ENCODE measurements around the gene RNASE13. TPM values are rescaled to one million over a fixed set of nuclear protein-coding genes. Genes with fewer than 3 reads are reported as not detected.

The RNASE13 gene
- total and polyA plus RNA-seq, 2 of the 4 experiments (the other 2 are of a cell fraction), result not detected

- no peak overlapping the region for H3K18ac ChIP-seq (ENCODE audit: low read depth, low read length)
- intact Hi-C loops (cut with micrococcal nuclease) (loop anchor here (1.0 to 2.0 kb wide), 4 partner anchors 26 to 343 kb away; no protein-coding TSS in a partner anchor), dilution Hi-C loops (cut with HindIII; ENCODE audit: low sequenced_read_pairs, unreplicated experiment) (no loop called here), in situ Hi-C loops (cut with MboI; ENCODE audit: low sequenced_read_pairs) (no loop called here)
- H3K4me3 ChIP-seq (ENCODE audit: insufficient read depth, low read depth, low read length), result no peak overlapping the region
- TF ChIP-seq RAD21 (IDR thresholded peaks at IDR 0.05; ENCODE audit: low read length) (no peak), MAZ (IDR thresholded peaks at IDR 0.05; ENCODE audit: borderline replicate concordance, low read depth, low read length) (no peak), MAFK (IDR thresholded peaks at IDR 0.05; ENCODE audit: low read depth, low read length) (no peak), RCOR1 (IDR thresholded peaks at IDR 0.05; ENCODE audit: insufficient replicate concordance, low read length) (no peak), CEBPB (IDR thresholded peaks at IDR 0.05; ENCODE audit: low read depth, low read length) (no peak), ELK1 (IDR thresholded peaks at IDR 0.05; ENCODE audit: borderline replicate concordance, low read depth, low read length) (no peak)
- CTCF ChIA-PET, result interaction anchor here (0.7 to 3.7 kb wide), 10 partner anchors 9 to 349 kb away, joined by 3 to 37 read pairs (median 4); no protein-coding TSS in a partner anchor
- POLR2A ChIA-PET (ENCODE audit: unreplicated experiment), result no interaction called here
- H2BK5ac ChIP-seq (ENCODE audit: low read depth, low read length, poor library complexity, severe bottlenecking), result no peak overlapping the region
- no peak overlapping the region for H3K9ac ChIP-seq (ENCODE audit: low read depth, low read length)
- no peak overlapping the region for H2AK9ac ChIP-seq (replicated peaks; ENCODE audit: low read depth, low read length, poor library complexity)
- no peak overlapping the region for H3K4ac ChIP-seq (ENCODE audit: low read depth, low read length)
- H2BK15ac ChIP-seq (ENCODE audit: low read depth, low read length), result no peak overlapping the region
- no peak overlapping the region for H3K4me2 ChIP-seq (ENCODE audit: low read depth, low read length)
- H3K27ac ChIP-seq (ENCODE audit: insufficient read depth, low read length), result no peak overlapping the region
- DNase-seq (no peak), ATAC-seq (ENCODE audit: low read depth) (no peak)
- no peaks in the 10 kb centered on the region for H3K36me3 ChIP-seq (ENCODE audit: control insufficient read depth, insufficient read depth, low read length)
- no peaks in the 10 kb centered on the region for H3K79me1 ChIP-seq (ENCODE audit: low read depth in 1 of 2, low read length in 2 of 2)
- H3K27me3 ChIP-seq (ENCODE audit: control insufficient read depth, insufficient read depth, low read length), result peaks cover 33% of the 10 kb centered on the region
- no peak overlapping the region for H2AFZ ChIP-seq (replicated peaks; ENCODE audit: low read length, poor library complexity)
- H3K23ac ChIP-seq (ENCODE audit: low read depth, low read length), result no peak overlapping the region
- H3K9me3 ChIP-seq (ENCODE audit: control insufficient read depth, insufficient read depth, low read length), result no peaks in the 10 kb centered on the region
- 82% methylated on average over 2 of the region's 8 CpGs; no CpG with 5 or more reads in 1 of the 2 experiments for WGBS, 2 experiments (ENCODE audit: extremely low coverage in 2 of 2, insufficient read length in 1 of 2)
- no peaks in the 10 kb centered on the region for H4K20me1 ChIP-seq (ENCODE audit: insufficient read depth, low read length)
- no TSS peak for BruUV-seq (replicated peaks)
- no peak overlapping the region for H2BK120ac ChIP-seq (ENCODE audit: low read depth, low read length)
- no peak overlapping the region for H3K56ac ChIP-seq (ENCODE audit: extremely low read depth, insufficient read depth, low read length)
- H4K8ac ChIP-seq (ENCODE audit: low read depth in 2 of 2, low read length in 2 of 2), result no peak overlapping the region
- no peak overlapping the region for H4K91ac ChIP-seq (ENCODE audit: insufficient read depth, low read depth, low read length)
- peaks cover 2% of the 10 kb centered on the region; the same call in 1 of the 2 replicates for H3K4me1 ChIP-seq (ENCODE audit: control insufficient read depth, insufficient read depth, low read length)
- no peaks in the 10 kb centered on the region for H3K9me1 ChIP-seq (ENCODE audit: insufficient read depth, low read length)
- no peak overlapping the region for H3K14ac ChIP-seq (replicated peaks; ENCODE audit: low read depth, low read length)
- H2BK20ac ChIP-seq (ENCODE audit: low read depth, low read length), result no peak overlapping the region
- H2AK5ac ChIP-seq (ENCODE audit: low read depth, low read length), result no peak overlapping the region
- no peak overlapping the region for H4K5ac ChIP-seq (ENCODE audit: low read depth, low read length)
Observed at GRCh38 chr14:21040370-21040925, 5.8 kb upstream of the RNASE13 start.

All from IMR-90 (cell line).